CD8-positive, alpha-beta memory T cell (primary cell): Measurements from ENCODE around the gene AUH. TPM values are rescaled to one million over a fixed set of nuclear protein-coding genes. Genes with fewer than 3 reads are reported as not detected.
A peak's percentile ranks its signal among the peaks of the same experiment; 100 is the strongest.

Experiments used
- CTCF ChIA-PET: fragments of 350-600 bp; sonication (Branson Sonifier 250); formaldehyde crosslinking; loops from one replicate; lab custom pipeline; 2021; ENCODE audit warnings: antibody characterized with exemption; lab: Charles Lee
- POLR2A ChIA-PET: fragments of 350-600 bp; sonication (Branson Sonifier 250); formaldehyde crosslinking; loops from one replicate; lab custom pipeline; 2021; ENCODE audit warnings: antibody characterized with exemption; lab: Charles Lee
- DNase-seq, 5 donors: peaks; one replicate each; pipeline versions ENCODE4 v3.0.0 to v3.0.0-alpha.2; 2020 to 2022; ENCODE audit warnings: mixed read lengths in 1 of 5
- H3K27ac ChIP-seq: one replicate; pipeline ENCODE4 v1.7.0; 2013; ENCODE audit warnings: low read depth, mild to moderate bottlenecking, low read length, moderate library complexity
- H3K27me3 ChIP-seq: 2 replicates; pipeline ENCODE4 v1.7.0; 2013; ENCODE audit warnings: low read length, mild to moderate bottlenecking; ENCODE audit not compliant: insufficient read depth, poor library complexity, severe bottlenecking
- H3K36me3 ChIP-seq: 2 replicates; pipeline ENCODE4 v1.7.0; 2013; ENCODE audit warnings: mild to moderate bottlenecking, low read length, moderate library complexity; ENCODE audit not compliant: insufficient read depth
- H3K4me1 ChIP-seq: 2 replicates; pipeline ENCODE4 v1.7.0; 2013; ENCODE audit warnings: mild to moderate bottlenecking, low read length, moderate library complexity; ENCODE audit not compliant: insufficient read depth
- H3K4me3 ChIP-seq: 2 replicates; pipeline ENCODE4 v1.7.0; 2013; ENCODE audit warnings: mild to moderate bottlenecking, low read length
- H3K9me3 ChIP-seq: 2 replicates; pipeline ENCODE4 v1.7.0; 2013; ENCODE audit warnings: mild to moderate bottlenecking, low read length
- H3K27ac Mint-ChIP-seq, 8 donors: one replicate each; pipeline ENCODE4 v1.8.0; 2020 to 2021; ENCODE audit warnings: mixed read lengths in 8 of 8, mild to moderate bottlenecking in 6 of 8, inconsistent platforms in 3 of 8, moderate library complexity in 3 of 8
- H3K27me3 Mint-ChIP-seq, 2 donors: one replicate each; pipeline ENCODE4 v1.8.0; 2020 to 2021; ENCODE audit warnings: mixed read lengths in 2 of 2, mild to moderate bottlenecking in 1 of 2, moderate library complexity in 1 of 2
- H3K36me3 Mint-ChIP-seq, 3 donors: one replicate each; pipeline ENCODE4 v1.8.0; 2020 to 2021; ENCODE audit warnings: mixed read lengths in 3 of 3, inconsistent platforms in 1 of 3, mild to moderate bottlenecking in 1 of 3
- H3K4me1 Mint-ChIP-seq, 3 donors: one replicate each; pipeline ENCODE4 v1.8.0; 2020 to 2021; ENCODE audit warnings: mixed read lengths in 3 of 3, inconsistent platforms in 1 of 3, mild to moderate bottlenecking in 1 of 3
- H3K4me3 Mint-ChIP-seq, 7 donors: one replicate each; pipeline ENCODE4 v1.8.0; 2020 to 2021; ENCODE audit warnings: mixed read lengths in 7 of 7, mild to moderate bottlenecking in 6 of 7, moderate library complexity in 4 of 7, inconsistent platforms in 2 of 7
- H3K9me3 Mint-ChIP-seq, 5 donors: one replicate each; pipeline ENCODE4 v1.8.0; 2020 to 2022; ENCODE audit warnings: mixed read lengths in 5 of 5, mild to moderate bottlenecking in 3 of 5, moderate library complexity in 2 of 5, inconsistent platforms in 1 of 5
- polyA plus RNA-seq: library from polyadenylated mRNA; unstranded; fragments of 300-500 nt; fragmentation: Illumina TruSeq; gene quantifications from one replicate; pipeline ENCODE4 v1.2.3, GENCODE V29; 2021
- total RNA-seq, 2 experiments: library from RNA; stranded (reverse); gene quantifications; one replicate each; pipeline ENCODE4 v1.2.3, GENCODE V29; 2021

Gene AUH
- total and polyA plus RNA-seq, 3 experiments from 2014 or later, result 12.8 to 35.0 (median 33.5) TPM

DNA sequence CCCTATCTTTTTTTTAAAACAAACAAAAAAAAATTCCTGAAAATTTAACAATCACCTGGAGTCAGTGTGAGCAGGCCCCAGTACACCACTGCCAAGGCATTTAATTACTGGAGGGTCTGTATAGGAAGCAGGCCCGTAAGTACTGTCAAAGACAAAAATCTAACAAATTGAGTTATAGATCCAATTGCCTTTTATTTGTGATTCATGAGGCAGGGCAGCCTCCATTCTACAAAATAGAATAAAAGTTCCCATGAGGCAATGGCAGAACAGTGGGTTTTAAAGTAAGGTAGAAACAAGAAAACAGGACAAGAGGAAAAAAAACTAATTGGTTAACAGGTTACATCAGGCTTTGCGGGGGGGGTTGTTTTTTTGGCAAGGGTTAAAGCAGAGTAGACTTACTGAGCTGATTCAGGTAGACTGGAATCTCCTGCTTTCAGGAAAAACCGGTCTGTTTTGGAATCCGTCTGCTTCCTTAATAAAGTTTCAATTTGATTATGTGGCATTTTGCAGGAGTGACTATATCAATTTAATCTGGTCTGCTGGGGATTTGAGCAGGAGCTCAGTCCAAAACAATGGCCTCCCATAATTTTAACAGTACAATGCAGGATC lies 48.9 kb downstream of the AUH start:
- no peak overlapping the region for H3K4me3 ChIP-seq
- H3K9me3 Mint-ChIP-seq, result peaks cover 0 to 1% (median 0%) of the 10 kb centered on the region in 5 donors
- H3K36me3 ChIP-seq, result no peaks in the 10 kb centered on the region
- ChIA-PET CTCF (no interaction called here), POLR2A (no interaction called here)
- no peak for DNase-seq
- H3K27me3 ChIP-seq, result no peaks in the 10 kb centered on the region
- H3K4me1 ChIP-seq, result no peaks in the 10 kb centered on the region
- H3K9me3 ChIP-seq, result no peaks in the 10 kb centered on the region
- no peak overlapping the region for H3K27ac Mint-ChIP-seq
- H3K4me3 Mint-ChIP-seq, result no peak overlapping the region
- peaks cover 9 to 11% (median 11%) of the 10 kb centered on the region in 3 donors for H3K4me1 Mint-ChIP-seq
- H3K36me3 Mint-ChIP-seq, result peaks cover 19 to 42% (median 28%) of the 10 kb centered on the region in 3 donors
- H3K27ac ChIP-seq, result no peak overlapping the region
- no peaks in the 10 kb centered on the region for H3K27me3 Mint-ChIP-seq

DNA sequence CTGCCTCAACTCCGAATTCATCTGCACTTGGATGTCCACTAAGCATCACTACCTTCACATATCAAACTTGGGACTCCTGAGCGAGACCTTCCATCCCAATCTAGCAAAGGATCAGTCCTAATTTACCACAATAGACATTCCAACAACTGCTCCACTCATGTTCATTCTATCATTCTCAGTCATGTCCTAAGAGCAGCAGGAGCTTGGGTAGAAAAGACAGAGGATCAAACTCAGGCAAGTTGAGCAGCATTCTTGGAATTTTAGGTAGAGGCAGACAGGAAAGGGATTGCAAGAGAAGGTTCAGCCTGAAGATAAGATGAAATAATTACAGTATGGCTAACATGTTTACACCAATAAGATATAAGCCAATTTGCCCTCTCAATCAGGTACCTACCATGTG lies 51.7 kb downstream of the AUH start:
- Mint-ChIP-seq H3K9me3 (peaks cover 0 to 1% (median 0%) of the 10 kb centered on the region in 5 donors), H3K27me3 (peaks cover 0 to 1% of the 10 kb centered on the region in 2 donors), H3K36me3 (peaks cover 16 to 51% (median 23%) of the 10 kb centered on the region in 3 donors), H3K27ac (peak overlapping the region in 1 of 8 donors; percentile 17), H3K4me1 (peaks cover 9 to 25% (median 24%) of the 10 kb centered on the region in 3 donors), H3K4me3 (no peak overlapping the region)
- H3K4me3 ChIP-seq, result no peak overlapping the region
- no peak for DNase-seq
- POLR2A ChIA-PET, result no interaction called here
- H3K27ac ChIP-seq, result no peak overlapping the region
- H3K27me3 ChIP-seq, result no peaks in the 10 kb centered on the region
- no peaks in the 10 kb centered on the region for H3K9me3 ChIP-seq
- H3K4me1 ChIP-seq, result no peaks in the 10 kb centered on the region
- H3K36me3 ChIP-seq, result no peaks in the 10 kb centered on the region
- CTCF ChIA-PET, result no interaction called here

DNA sequence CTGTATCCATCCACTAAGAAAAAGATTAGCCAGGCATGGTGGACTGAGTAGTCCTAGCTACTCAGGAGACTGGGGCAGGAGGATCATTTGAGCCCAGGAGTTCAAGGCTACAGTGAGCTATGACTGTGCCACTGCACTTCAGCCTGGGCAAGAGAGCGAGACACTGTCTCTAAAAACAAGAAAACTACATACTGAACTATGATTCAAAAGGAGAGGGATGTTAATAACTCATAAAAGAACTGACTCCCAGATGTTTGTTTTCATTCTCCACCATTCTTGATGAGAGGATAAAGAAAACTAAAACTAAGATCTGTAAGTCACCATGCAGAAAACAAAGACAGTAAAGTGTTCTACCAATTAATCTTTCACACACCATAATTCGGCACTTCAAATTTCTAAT lies 53.5 kb downstream of the AUH start:
- POLR2A ChIA-PET, result no interaction called here
- CTCF ChIA-PET, result no interaction called here
- no peaks in the 10 kb centered on the region for H3K27me3 ChIP-seq
- H3K27ac Mint-ChIP-seq, result peak overlapping the region in 2 of 8 donors; percentile 62 to 69
- peaks cover 0 to 1% (median 0%) of the 10 kb centered on the region in 5 donors for H3K9me3 Mint-ChIP-seq
- no peak for DNase-seq
- H3K4me3 ChIP-seq, result no peak overlapping the region
- no peaks in the 10 kb centered on the region for H3K36me3 ChIP-seq
- no peaks in the 10 kb centered on the region for H3K9me3 ChIP-seq
- H3K27ac ChIP-seq, result no peak overlapping the region
- peaks cover 12 to 30% (median 27%) of the 10 kb centered on the region in 3 donors for H3K4me1 Mint-ChIP-seq
- peaks cover 0 to 1% of the 10 kb centered on the region in 2 donors for H3K27me3 Mint-ChIP-seq
- no peaks in the 10 kb centered on the region for H3K4me1 ChIP-seq
- no peak overlapping the region for H3K4me3 Mint-ChIP-seq
- H3K36me3 Mint-ChIP-seq, result peaks cover 21 to 52% (median 27%) of the 10 kb centered on the region in 3 donors

DNA sequence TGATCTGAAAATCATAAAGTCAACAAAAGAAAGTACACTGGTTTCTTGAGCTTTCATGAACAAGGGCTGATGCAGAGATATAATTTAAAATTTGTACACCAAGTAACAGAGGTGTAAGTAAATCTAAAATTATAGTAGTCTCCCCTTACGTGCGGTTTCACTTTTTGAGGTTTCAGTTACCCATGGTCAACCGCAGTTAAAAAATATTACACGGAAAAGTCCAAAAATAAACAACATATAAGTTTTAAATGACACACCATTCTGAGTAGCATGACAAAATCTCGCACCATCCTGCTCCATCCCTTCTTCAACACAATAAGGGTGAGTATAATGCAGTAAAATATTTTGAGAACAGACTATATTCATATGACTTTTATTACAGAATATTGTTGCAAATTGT lies 54.4 kb downstream of the AUH start:
- POLR2A ChIA-PET, result no interaction called here
- Mint-ChIP-seq H3K9me3 (peaks cover 0 to 1% (median 0%) of the 10 kb centered on the region in 5 donors), H3K4me3 (no peak overlapping the region), H3K36me3 (peaks cover 16 to 47% (median 21%) of the 10 kb centered on the region in 3 donors), H3K27ac (no peak overlapping the region), H3K27me3 (peaks cover 0 to 1% of the 10 kb centered on the region in 2 donors), H3K4me1 (peaks cover 10 to 30% (median 27%) of the 10 kb centered on the region in 3 donors)
- Histone ChIP-seq H3K4me1 (no peaks in the 10 kb centered on the region), H3K36me3 (no peaks in the 10 kb centered on the region), H3K9me3 (no peaks in the 10 kb centered on the region), H3K27me3 (no peaks in the 10 kb centered on the region), H3K4me3 (no peak overlapping the region), H3K27ac (no peak overlapping the region)
- no peak for DNase-seq
- CTCF ChIA-PET, result no interaction called here

DNA sequence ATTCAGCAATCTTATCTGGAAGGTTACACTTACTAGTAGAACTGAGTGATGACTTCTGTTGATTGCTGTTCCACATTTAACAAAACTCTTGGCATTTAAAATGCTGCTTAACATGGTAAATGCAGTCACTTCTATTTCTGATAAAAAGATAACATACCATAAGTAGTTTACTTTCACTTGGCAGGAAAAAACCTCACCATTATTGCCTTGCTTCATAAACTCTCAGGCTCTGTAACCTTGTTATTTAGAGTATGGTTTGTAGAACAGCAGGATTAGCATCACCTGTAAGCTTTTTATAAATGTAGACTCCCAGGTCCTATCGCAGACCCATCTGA lies 55.5 kb downstream of the AUH start:
- Histone ChIP-seq H3K27me3 (no peaks in the 10 kb centered on the region), H3K4me3 (no peak overlapping the region), H3K36me3 (no peaks in the 10 kb centered on the region), H3K9me3 (no peaks in the 10 kb centered on the region), H3K27ac (no peak overlapping the region), H3K4me1 (no peaks in the 10 kb centered on the region)
- no peak overlapping the region for H3K27ac Mint-ChIP-seq
- H3K9me3 Mint-ChIP-seq, result peaks cover 0 to 1% (median 0%) of the 10 kb centered on the region in 5 donors
- ChIA-PET CTCF (no interaction called here), POLR2A (no interaction called here)
- H3K36me3 Mint-ChIP-seq, result peaks cover 16 to 42% (median 18%) of the 10 kb centered on the region in 3 donors
- H3K4me1 Mint-ChIP-seq, result peaks cover 10 to 30% (median 21%) of the 10 kb centered on the region in 3 donors
- peaks cover 0 to 1% of the 10 kb centered on the region in 2 donors for H3K27me3 Mint-ChIP-seq
- DNase-seq, result no peak
- H3K4me3 Mint-ChIP-seq, result no peak overlapping the region

DNA sequence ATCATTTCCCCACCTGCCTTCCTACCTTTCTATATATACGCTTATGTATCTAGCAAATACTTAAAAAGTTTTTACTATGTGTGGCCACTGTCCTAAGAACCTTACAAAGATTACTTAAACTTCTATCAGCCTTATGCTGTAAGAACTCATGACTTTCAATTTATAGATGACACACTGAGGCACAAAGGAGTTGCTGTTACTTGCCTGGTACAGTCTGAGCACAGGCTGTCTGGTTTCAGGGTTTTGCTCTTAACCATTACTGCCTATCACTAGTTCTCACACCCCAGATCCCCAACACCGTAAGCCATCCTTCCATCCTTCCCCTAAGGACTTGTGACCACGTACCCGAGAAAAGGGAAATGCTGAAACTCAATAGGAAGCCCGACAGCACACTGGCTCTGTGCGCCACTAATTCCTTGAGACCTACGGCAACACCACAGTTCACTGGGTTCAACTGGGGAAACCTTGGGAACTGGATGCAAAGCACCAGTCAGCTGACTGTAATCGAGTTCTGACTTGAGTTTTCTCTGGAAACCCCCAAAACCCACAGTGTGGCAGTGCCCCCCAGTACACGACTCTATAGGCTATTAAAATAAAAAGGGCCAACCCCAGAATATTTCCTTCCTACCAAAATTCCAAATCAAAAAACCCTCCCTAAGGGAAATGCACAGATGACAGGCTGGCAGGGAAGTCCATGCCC lies 56.0 kb downstream of the AUH start:
- no peak overlapping the region for H3K27ac ChIP-seq
- ChIA-PET POLR2A (no interaction called here), CTCF (no interaction called here)
- H3K27ac Mint-ChIP-seq, result peak overlapping the region in 1 of 8 donors; percentile 63
- H3K27me3 ChIP-seq, result no peaks in the 10 kb centered on the region
- H3K9me3 ChIP-seq, result no peaks in the 10 kb centered on the region
- peaks cover 11 to 31% (median 21%) of the 10 kb centered on the region in 3 donors for H3K4me1 Mint-ChIP-seq
- no peak for DNase-seq
- H3K4me1 ChIP-seq, result no peaks in the 10 kb centered on the region
- H3K4me3 ChIP-seq, result no peak overlapping the region
- H3K27me3 Mint-ChIP-seq, result peaks cover 0 to 1% of the 10 kb centered on the region in 2 donors
- H3K36me3 ChIP-seq, result no peaks in the 10 kb centered on the region
- H3K36me3 Mint-ChIP-seq, result peaks cover 16 to 40% (median 18%) of the 10 kb centered on the region in 3 donors
- no peak overlapping the region for H3K4me3 Mint-ChIP-seq
- H3K9me3 Mint-ChIP-seq, result peaks cover 0 to 1% (median 0%) of the 10 kb centered on the region in 5 donors

DNA sequence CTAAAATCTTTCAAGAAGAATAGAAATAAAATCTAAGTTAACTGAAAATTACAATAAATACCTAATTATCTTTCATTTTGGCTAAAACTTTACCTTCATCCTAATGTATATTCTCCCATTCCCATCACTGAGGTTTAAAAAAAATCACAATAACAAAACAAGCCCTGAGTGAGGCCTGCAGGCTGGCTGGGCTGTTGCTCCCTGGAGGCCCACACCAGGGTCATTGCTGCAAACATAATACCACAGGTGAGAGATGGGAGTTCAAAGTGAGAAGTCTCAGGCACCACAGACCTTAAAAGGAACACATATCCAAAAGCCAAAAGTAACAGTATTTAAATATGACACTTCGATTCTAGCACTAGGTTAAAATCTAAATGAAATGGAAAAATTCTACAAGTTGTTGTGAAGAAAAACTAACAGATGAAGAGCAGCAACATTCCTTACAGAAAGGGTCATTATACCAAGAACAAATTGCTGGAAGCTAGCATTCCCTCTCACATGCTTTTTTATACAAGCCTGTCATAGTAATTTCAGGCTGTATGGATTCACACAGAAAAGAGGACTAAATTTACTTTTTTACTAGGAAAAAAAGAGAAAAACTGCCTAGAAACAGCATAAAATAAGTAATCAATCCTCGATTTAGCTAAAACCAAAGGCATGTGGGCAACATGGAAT lies 57.8 kb downstream of the AUH start:
- Histone ChIP-seq H3K9me3 (no peaks in the 10 kb centered on the region), H3K36me3 (no peaks in the 10 kb centered on the region), H3K27me3 (no peaks in the 10 kb centered on the region), H3K4me1 (no peaks in the 10 kb centered on the region), H3K27ac (no peak overlapping the region), H3K4me3 (no peak overlapping the region)
- no peak overlapping the region for H3K4me3 Mint-ChIP-seq
- H3K36me3 Mint-ChIP-seq, result peaks cover 7 to 34% (median 8%) of the 10 kb centered on the region in 3 donors
- DNase-seq, result no peak
- H3K4me1 Mint-ChIP-seq, result peaks cover 14 to 36% (median 25%) of the 10 kb centered on the region in 3 donors
- peak overlapping the region in 1 of 8 donors; percentile 7 for H3K27ac Mint-ChIP-seq
- no peaks in the 10 kb centered on the region for H3K9me3 Mint-ChIP-seq
- ChIA-PET CTCF (no interaction called here), POLR2A (no interaction called here)
- peaks cover 0 to 1% of the 10 kb centered on the region in 2 donors for H3K27me3 Mint-ChIP-seq

DNA sequence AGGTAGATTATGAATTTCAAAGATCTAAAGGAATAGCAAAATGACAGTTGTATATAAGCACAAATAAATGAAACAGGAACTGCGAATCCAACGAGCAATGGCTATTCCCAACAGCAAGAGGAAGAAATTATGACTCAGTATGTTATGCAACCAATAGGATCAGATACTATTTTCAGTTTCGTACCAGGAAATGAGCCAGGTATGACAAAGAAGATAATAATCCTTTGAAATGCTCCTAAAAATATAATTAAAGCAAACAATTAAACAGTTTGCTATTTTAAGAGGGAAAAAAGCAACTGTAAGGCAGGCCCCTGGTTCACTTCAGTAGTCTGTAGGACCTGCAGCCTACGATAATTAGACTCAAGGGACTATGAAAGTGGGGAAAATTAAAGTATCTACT lies 58.9 kb downstream of the AUH start:
- peaks cover 10 to 31% (median 20%) of the 10 kb centered on the region in 3 donors for H3K4me1 Mint-ChIP-seq
- no peaks in the 10 kb centered on the region for H3K27me3 ChIP-seq
- peaks cover 0 to 1% of the 10 kb centered on the region in 2 donors for H3K27me3 Mint-ChIP-seq
- H3K27ac Mint-ChIP-seq, result no peak overlapping the region
- peaks cover 8 to 33% (median 9%) of the 10 kb centered on the region in 3 donors for H3K36me3 Mint-ChIP-seq
- no peak overlapping the region for H3K4me3 ChIP-seq
- no peak for DNase-seq
- POLR2A ChIA-PET, result no interaction called here
- no peak overlapping the region for H3K27ac ChIP-seq
- no peak overlapping the region for H3K4me3 Mint-ChIP-seq
- H3K9me3 Mint-ChIP-seq, result no peaks in the 10 kb centered on the region
- no peaks in the 10 kb centered on the region for H3K4me1 ChIP-seq
- no peaks in the 10 kb centered on the region for H3K9me3 ChIP-seq
- no peaks in the 10 kb centered on the region for H3K36me3 ChIP-seq
- CTCF ChIA-PET, result no interaction called here
